ENCODE data around the gene KRTAP10-8.
"Not testable (repeated sequence)": the region's sequence is repeated elsewhere in the genome, so short reads cannot be mapped to it uniquely, and the experiment has no call there.

The KRTAP10-8 gene

GRCh38 chr21:44579056-44579832 lies 32.6 kb upstream of the KRTAP10-8 start:
- no peak for DNase-seq (ENCODE audit: low spot score)

GRCh38 chr21:44579833-44580144 lies 32.1 kb upstream of the KRTAP10-8 start:
- DNase-seq (ENCODE audit: low spot score): no peak

- not testable (repeated sequence) for DNase-seq (ENCODE audit: low spot score)
Measured at GRCh38 chr21:44580231-44580821, 31.6 kb upstream of the KRTAP10-8 start, which contains the start of gene KRTAP10-5. KRTAP10-5 (minus strand) TSS chr21:44580604; CDS start chr21:44580578, 26 bp downstream.

- DNase-seq (ENCODE audit: low spot score): no peak
Measured at GRCh38 chr21:44581158-44581557, 30.7 kb upstream of the KRTAP10-8 start.

- DNase-seq (ENCODE audit: low spot score): no peak
Measured at GRCh38 chr21:44582055-44582454, 29.8 kb upstream of the KRTAP10-8 start.

- DNase-seq (ENCODE audit: low spot score): no peak
Measured at GRCh38 chr21:44583089-44583799, 28.6 kb upstream of the KRTAP10-8 start.

GRCh38 chr21:44583800-44584147 lies 28.1 kb upstream of the KRTAP10-8 start:
- no peak for DNase-seq (ENCODE audit: low spot score)

GRCh38 chr21:44585892-44586291 lies 26.0 kb upstream of the KRTAP10-8 start:
- DNase-seq (ENCODE audit: low spot score): no peak

GRCh38 chr21:44589094-44589493 lies 22.8 kb upstream of the KRTAP10-8 start:
- DNase-seq (ENCODE audit: low spot score): no peak

- DNase-seq (ENCODE audit: low spot score): no peak
Measured at GRCh38 chr21:44589586-44590305, 22.1 kb upstream of the KRTAP10-8 start.

GRCh38 chr21:44590311-44590721 lies 21.6 kb upstream of the KRTAP10-8 start:
- no peak for DNase-seq (ENCODE audit: low spot score)

- not testable (repeated sequence) for DNase-seq (ENCODE audit: low spot score)
Measured at GRCh38 chr21:44590897-44591800, 20.7 kb upstream of the KRTAP10-8 start.

- not testable (repeated sequence) for DNase-seq (ENCODE audit: low spot score)
Measured at GRCh38 chr21:44591801-44592130, 20.1 kb upstream of the KRTAP10-8 start.

GRCh38 chr21:44592446-44593311 lies 19.2 kb upstream of the KRTAP10-8 start, which contains the start of gene KRTAP10-6:
KRTAP10-6 (minus strand) TSS chr21:44592505; CDS start chr21:44592484, 21 bp downstream.
- no peak for DNase-seq (ENCODE audit: low spot score)

- DNase-seq (ENCODE audit: low spot score): no peak
Measured at GRCh38 chr21:44593598-44594405, 18.1 kb upstream of the KRTAP10-8 start.

- no peak for DNase-seq (ENCODE audit: low spot score)
Measured at GRCh38 chr21:44594406-44594916, 17.4 kb upstream of the KRTAP10-8 start.

- no peak for DNase-seq (ENCODE audit: low spot score)
Measured at GRCh38 chr21:44595524-44595923, 16.4 kb upstream of the KRTAP10-8 start.

GRCh38 chr21:44596068-44596725 lies 15.7 kb upstream of the KRTAP10-8 start:
- DNase-seq (ENCODE audit: low spot score): no peak

- no peak for DNase-seq (ENCODE audit: low spot score)
Measured at GRCh38 chr21:44598061-44598460, 13.8 kb upstream of the KRTAP10-8 start.
